Measurements from ENCODE around the gene CCDC74A. TPM values are rescaled to one million over a fixed set of nuclear protein-coding genes. Genes with fewer than 3 reads are reported as not detected.
"Not testable (repeated sequence)": the region's sequence is repeated elsewhere in the genome, so short reads cannot be mapped to it uniquely, and the experiment has no call there.

CCDC74A gene
- total RNA-seq, 1 experiment from 2014 or later: 4.0 TPM

DNA sequence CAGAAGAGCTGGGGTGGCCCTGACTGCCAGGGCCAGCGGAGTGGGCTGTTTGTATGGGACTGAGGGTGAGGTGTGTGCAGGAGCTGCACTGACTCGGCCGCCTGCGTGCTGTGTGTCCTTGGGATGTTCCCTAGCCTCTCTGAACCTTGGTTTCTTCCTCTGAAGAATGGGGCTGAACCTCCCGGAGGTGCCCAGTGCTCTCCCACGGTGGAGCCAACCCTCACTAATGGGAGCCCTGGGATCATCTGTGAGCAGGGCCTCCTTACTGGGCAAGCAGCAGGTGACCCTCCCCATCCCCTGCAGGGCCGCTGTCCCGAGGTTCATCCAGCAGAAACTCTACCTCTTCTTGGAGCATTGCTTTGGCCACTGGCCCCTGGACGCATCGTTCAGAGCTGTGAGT, 11.7 kb upstream of the CCDC74A start:
- Histone ChIP-seq H3K4me3 (no peak overlapping the region), H4K20me1 (ENCODE audit: insufficient read depth) (no peaks in the 10 kb centered on the region), H3K27ac (no peak overlapping the region), H3K27me3 (ENCODE audit: insufficient read depth, low read depth) (no peaks in the 10 kb centered on the region), H3F3A (ENCODE audit: insufficient read depth, low read depth) (no peaks in the 10 kb centered on the region), H2AFZ (no peak overlapping the region), H3K4me2 (no peak overlapping the region), H3K36me3 (ENCODE audit: low read depth) (no peaks in the 10 kb centered on the region), H3K9me2 (ENCODE audit: insufficient read depth) (no peaks in the 10 kb centered on the region), H3K79me2 (ENCODE audit: low read depth) (no peaks in the 10 kb centered on the region), H3K4me1 (replicated peaks; ENCODE audit: insufficient read depth) (no peaks in the 10 kb centered on the region), H3K9me3 (ENCODE audit: insufficient read depth, low read depth) (no peaks in the 10 kb centered on the region)
- no peak for TF ChIP-seq EZH2 (IDR thresholded peaks at IDR 0.05; ENCODE audit: low read depth)
- TF ChIP-seq, protein P1, sequence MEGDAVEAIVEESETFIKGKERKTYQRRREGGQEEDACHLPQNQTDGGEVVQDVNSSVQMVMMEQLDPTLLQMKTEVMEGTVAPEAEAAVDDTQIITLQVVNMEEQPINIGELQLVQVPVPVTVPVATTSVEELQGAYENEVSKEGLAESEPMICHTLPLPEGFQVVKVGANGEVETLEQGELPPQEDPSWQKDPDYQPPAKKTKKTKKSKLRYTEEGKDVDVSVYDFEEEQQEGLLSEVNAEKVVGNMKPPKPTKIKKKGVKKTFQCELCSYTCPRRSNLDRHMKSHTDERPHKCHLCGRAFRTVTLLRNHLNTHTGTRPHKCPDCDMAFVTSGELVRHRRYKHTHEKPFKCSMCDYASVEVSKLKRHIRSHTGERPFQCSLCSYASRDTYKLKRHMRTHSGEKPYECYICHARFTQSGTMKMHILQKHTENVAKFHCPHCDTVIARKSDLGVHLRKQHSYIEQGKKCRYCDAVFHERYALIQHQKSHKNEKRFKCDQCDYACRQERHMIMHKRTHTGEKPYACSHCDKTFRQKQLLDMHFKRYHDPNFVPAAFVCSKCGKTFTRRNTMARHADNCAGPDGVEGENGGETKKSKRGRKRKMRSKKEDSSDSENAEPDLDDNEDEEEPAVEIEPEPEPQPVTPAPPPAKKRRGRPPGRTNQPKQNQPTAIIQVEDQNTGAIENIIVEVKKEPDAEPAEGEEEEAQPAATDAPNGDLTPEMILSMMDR (conservative IDR thresholded peaks at IDR 0.05): no peak
- intact Hi-C loops (cut with micrococcal nuclease; ENCODE audit: unreplicated experiment): no loop called here
- POLR2A ChIA-PET (ENCODE audit: unreplicated experiment): no interaction called here
- DNase-seq: no peak
- no TSS peak for BruUV-seq (replicated peaks)
- CTCF ChIA-PET: no interaction called here

DNA sequence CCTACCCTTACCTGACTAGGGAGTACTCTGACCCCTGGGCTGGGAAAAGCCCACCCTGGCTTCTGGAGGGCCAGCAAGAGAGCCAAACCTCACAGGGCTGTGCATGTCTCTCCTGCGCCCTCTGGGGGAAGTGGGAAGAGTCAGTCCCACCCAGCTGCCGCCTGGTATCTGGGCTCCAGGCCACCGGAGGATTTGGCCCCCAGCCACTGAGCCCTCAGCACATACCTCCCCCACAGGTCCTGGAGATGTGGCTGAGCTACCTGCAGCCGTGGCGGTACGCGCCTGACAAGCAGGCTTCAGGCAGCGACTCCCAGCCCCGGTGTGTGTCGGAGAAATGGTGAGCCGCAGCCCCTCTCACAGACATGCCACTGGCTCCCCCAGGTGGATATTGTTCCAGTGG, 11.1 kb upstream of the CCDC74A start:
- POLR2A ChIA-PET (ENCODE audit: unreplicated experiment); CTCF ChIA-PET: not testable (repeated sequence)

DNA sequence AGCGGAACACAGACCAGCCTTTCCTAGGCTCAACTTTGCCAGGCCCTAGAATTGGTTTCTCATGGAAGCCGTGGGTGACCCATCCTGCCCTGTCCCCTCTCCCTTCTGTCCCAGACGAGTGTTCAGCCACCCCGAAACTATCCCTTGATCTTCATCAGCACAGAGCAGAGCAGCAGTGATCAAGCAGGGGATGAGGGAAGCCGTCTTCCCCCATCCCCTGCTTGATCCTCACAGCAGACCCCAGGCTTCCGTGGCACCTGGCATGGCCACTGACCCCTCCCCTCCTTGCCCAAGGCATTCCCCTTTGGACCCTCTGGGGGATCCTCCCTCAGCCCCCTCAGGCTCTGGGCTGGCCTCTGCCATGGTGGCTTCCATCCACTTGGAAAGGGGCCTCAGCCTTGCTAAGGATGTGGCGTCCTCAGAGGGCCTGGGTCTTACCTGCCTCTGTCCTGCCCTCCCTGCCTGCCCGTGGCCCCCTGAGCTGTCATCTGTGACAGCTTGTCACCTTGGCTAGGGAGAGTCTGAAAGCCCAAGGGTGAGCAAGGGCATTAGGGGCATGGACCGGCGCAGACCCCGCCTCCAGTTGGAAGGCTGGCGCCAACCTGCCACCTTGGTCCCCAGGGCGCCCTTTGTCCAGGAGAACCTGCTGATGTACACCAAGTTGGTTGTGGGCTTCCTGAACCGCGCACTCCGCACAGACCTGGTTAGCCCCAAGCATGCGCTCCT, 10.4 kb upstream of the CCDC74A start:
- DNase-seq: no peak
- Histone ChIP-seq H3K27me3 (ENCODE audit: insufficient read depth, low read depth) (no peaks in the 10 kb centered on the region), H3K36me3 (ENCODE audit: low read depth) (no peaks in the 10 kb centered on the region), H3K4me2 (no peak overlapping the region), H3K4me1 (replicated peaks; ENCODE audit: insufficient read depth) (no peaks in the 10 kb centered on the region), H3F3A (ENCODE audit: insufficient read depth, low read depth) (no peaks in the 10 kb centered on the region), H3K27ac (no peak overlapping the region), H3K79me2 (ENCODE audit: low read depth) (no peaks in the 10 kb centered on the region), H3K9me2 (ENCODE audit: insufficient read depth) (no peaks in the 10 kb centered on the region), H3K9me3 (ENCODE audit: insufficient read depth, low read depth) (no peaks in the 10 kb centered on the region), H2AFZ (no peak overlapping the region), H3K4me3 (no peak overlapping the region), H4K20me1 (ENCODE audit: insufficient read depth) (no peaks in the 10 kb centered on the region)
- ChIA-PET CTCF (no interaction called here), POLR2A (ENCODE audit: unreplicated experiment) (no interaction called here)
- no peak for TF ChIP-seq EZH2 (IDR thresholded peaks at IDR 0.05; ENCODE audit: low read depth)
- TF ChIP-seq, protein P1 (conservative IDR thresholded peaks at IDR 0.05): no peak
- no TSS peak for BruUV-seq (replicated peaks)
- intact Hi-C loops (cut with micrococcal nuclease; ENCODE audit: unreplicated experiment): no loop called here

More for the DNA sequence above, 11.1 kb upstream of the CCDC74A start:
- H3K4me3 ChIP-seq; BruUV-seq (replicated peaks); H3K79me2 ChIP-seq (ENCODE audit: low read depth); H3K4me2 ChIP-seq; H2AFZ ChIP-seq; H3K27me3 ChIP-seq (ENCODE audit: insufficient read depth, low read depth); H4K20me1 ChIP-seq (ENCODE audit: insufficient read depth); intact Hi-C loops (cut with micrococcal nuclease; ENCODE audit: unreplicated experiment); H3K4me1 ChIP-seq (replicated peaks; ENCODE audit: insufficient read depth); DNase-seq; H3K36me3 ChIP-seq (ENCODE audit: low read depth); H3K9me2 ChIP-seq (ENCODE audit: insufficient read depth); H3F3A ChIP-seq (ENCODE audit: insufficient read depth, low read depth); H3K27ac ChIP-seq; H3K9me3 ChIP-seq (ENCODE audit: insufficient read depth, low read depth): not testable (repeated sequence)

DNA sequence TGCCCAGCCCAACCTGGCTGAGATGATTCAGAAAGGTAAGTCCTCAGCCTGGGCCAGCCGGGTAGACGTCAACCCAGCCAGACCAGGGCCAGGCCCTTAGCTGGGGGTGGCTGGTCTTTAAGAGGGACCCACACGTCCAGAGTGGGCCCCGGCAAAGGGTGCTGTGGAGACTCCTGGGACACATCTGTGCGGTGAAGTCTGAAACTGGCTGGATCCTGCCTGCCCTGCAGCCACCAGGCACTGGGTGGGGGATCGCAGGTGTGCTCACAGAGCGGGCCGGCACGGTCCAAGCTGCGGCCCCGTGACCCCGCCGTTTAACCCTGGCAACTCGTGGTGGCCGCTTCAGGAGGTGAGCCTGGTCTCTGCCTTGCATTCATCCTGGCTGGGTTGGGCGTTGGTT, 9.8 kb upstream of the CCDC74A start:
- H3K79me2 ChIP-seq (ENCODE audit: low read depth); H3K4me2 ChIP-seq; H3K4me3 ChIP-seq; DNase-seq; intact Hi-C loops (cut with micrococcal nuclease; ENCODE audit: unreplicated experiment); H3K27me3 ChIP-seq (ENCODE audit: insufficient read depth, low read depth); H3K4me1 ChIP-seq (replicated peaks; ENCODE audit: insufficient read depth); H2AFZ ChIP-seq; H3K36me3 ChIP-seq (ENCODE audit: low read depth); BruUV-seq (replicated peaks); H3K9me2 ChIP-seq (ENCODE audit: insufficient read depth); H4K20me1 ChIP-seq (ENCODE audit: insufficient read depth); H3K9me3 ChIP-seq (ENCODE audit: insufficient read depth, low read depth); CTCF ChIA-PET; H3F3A ChIP-seq (ENCODE audit: insufficient read depth, low read depth); H3K27ac ChIP-seq; POLR2A ChIA-PET (ENCODE audit: unreplicated experiment): not testable (repeated sequence)

DNA sequence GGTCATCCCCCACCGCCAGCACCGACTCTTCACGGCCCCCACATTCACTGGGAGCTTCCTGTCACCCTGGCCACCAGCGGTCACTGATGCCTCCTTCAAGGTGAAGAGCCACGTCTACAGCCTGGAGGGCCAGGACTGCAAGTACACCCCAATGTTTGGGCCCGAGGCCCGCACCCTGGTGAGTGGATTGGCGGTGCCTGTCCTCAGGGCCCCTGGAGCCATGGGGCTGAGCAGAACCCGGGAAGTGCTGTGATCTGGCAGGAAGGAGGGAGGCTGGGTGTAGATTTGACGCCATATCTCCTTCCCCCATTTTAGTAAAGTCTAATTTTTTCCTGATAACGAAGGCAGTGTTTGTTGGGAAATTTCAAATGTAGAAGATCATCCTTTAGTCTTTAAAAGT, 9.2 kb upstream of the CCDC74A start:
- H3K36me3 ChIP-seq (ENCODE audit: low read depth): not testable (repeated sequence)

More for the DNA sequence above, 9.2 kb upstream of the CCDC74A start:
- H3K27me3 ChIP-seq (ENCODE audit: insufficient read depth, low read depth); H3F3A ChIP-seq (ENCODE audit: insufficient read depth, low read depth); intact Hi-C loops (cut with micrococcal nuclease; ENCODE audit: unreplicated experiment); H3K79me2 ChIP-seq (ENCODE audit: low read depth); H3K9me2 ChIP-seq (ENCODE audit: insufficient read depth); H3K4me1 ChIP-seq (replicated peaks; ENCODE audit: insufficient read depth); H3K4me3 ChIP-seq; POLR2A ChIA-PET (ENCODE audit: unreplicated experiment); DNase-seq; CTCF ChIA-PET; BruUV-seq (replicated peaks); H3K9me3 ChIP-seq (ENCODE audit: insufficient read depth, low read depth); H3K4me2 ChIP-seq; H2AFZ ChIP-seq; H4K20me1 ChIP-seq (ENCODE audit: insufficient read depth); H3K27ac ChIP-seq: not testable (repeated sequence)
